HFF-Myc (cell line): ENCODE data around the gene TJP3.

Source experiments
- DNase-seq: peaks from one replicate; pipeline ENCODE4 v3.0.0-alpha.2; 2011; ENCODE audit warnings: low read depth; ENCODE audit errors: extremely low read depth
- H3K4me3 ChIP-seq: replicated peaks from 2 replicates; pipeline ENCODE4 v1.5.1; 2011; ENCODE audit warnings: low read depth, mild to moderate bottlenecking, control low read depth, low read length
- CTCF ChIP-seq: IDR thresholded peaks from 2 replicates; pipeline ENCODE4 v1.5.1; 2012; ENCODE audit warnings: mild to moderate bottlenecking, low read depth, low read length, control low read depth; ENCODE audit errors: missing control alignments

Gene TJP3

DNA sequence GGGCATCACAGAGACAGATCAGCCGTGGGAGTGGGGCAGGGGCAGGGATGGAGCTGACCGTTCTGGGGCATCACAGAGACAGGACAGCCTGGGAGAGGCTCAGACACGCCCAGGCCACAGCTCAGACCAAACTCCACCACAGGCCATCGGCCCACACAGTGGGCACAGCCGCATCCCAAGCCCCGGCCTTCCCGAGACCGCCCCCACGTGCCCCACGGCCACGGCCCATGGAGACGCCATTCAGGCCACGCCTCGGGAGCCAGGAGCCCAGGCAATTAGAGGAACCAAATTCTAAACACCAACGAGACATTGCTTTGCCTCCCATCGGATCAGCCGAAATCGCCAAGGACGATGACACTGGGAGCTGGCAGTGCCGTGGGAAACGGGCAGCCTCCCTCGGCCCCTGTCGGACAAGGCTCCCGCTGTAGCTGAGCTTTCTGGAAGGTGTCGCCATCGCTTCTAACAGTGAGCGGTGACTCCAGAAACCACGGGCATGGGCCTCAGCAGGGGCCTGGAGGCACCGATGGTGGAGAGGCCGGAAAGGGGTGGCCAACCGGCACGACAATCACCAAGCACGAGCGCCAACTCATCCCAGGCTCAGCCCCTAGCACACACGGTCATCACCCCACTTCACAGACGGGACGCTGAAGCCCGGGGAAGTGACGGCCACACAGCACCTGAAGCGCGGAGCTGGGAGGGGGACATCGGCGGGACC, 10.4 kb upstream of the TJP3 start:
- DNase-seq, result no peak
- no peak for TF ChIP-seq CTCF
- H3K4me3 ChIP-seq, result no peak overlapping the region; the same call in 1 of the 2 replicates

- H3K4me3 ChIP-seq, result peak overlapping the region; percentile 82
- no peak for DNase-seq
- TF ChIP-seq CTCF, result no peak
Measured at GRCh38 chr19:3698386-3698950, 9.7 kb upstream of the TJP3 start.

- TF ChIP-seq CTCF, result no peak
- no peak for DNase-seq
Measured at GRCh38 chr19:3698974-3699740, 9.0 kb upstream of the TJP3 start.

GRCh38 chr19:3699741-3700241, 8.4 kb upstream of the TJP3 start:
- H3K4me3 ChIP-seq, result peak overlapping the region; percentile 82
- TF ChIP-seq CTCF, result no peak
- DNase-seq, result no peak

More at GRCh38 chr19:3698974-3699740, 9.0 kb upstream of the TJP3 start:
- H3K4me3 ChIP-seq, result peak overlapping the region; percentile 82

- peak within 1 kb of the TSS; percentile 82 for H3K4me3 ChIP-seq
Measured at GRCh38 chr19:3700242-3701032, 7.7 kb upstream of the TJP3 start, which contains the start of gene PIP5K1C. PIP5K1C (minus strand) TSS chr19:3700468; CDS start chr19:3700390, 78 bp downstream.

More at GRCh38 chr19:3700242-3701032, 7.7 kb upstream of the TJP3 start, which contains the start of gene PIP5K1C:
- no peak for DNase-seq
- peak; percentile 70 for TF ChIP-seq CTCF
